Endodermal cell (in vitro differentiated cells): ENCODE measurements around the gene GCH1. TPM values are rescaled to one million over a fixed set of nuclear protein-coding genes. Genes with fewer than 3 reads are reported as not detected.

Experiments used
- DNase-seq: peaks from one replicate; pipeline ENCODE4 v3.0.0-alpha.2; 2017
- H3K27ac ChIP-seq: 2 replicates; pipeline ENCODE4 v1.5.1; 2013; ENCODE audit warnings: mild to moderate bottlenecking, low read depth, low read length, moderate library complexity
- H3K27me3 ChIP-seq: 2 replicates; pipeline ENCODE4 v1.6.1; 2013; ENCODE audit warnings: mild to moderate bottlenecking, low read length, moderate library complexity; ENCODE audit not compliant: insufficient read depth, control insufficient read depth, poor library complexity, severe bottlenecking
- H3K36me3 ChIP-seq: 2 replicates; pipeline ENCODE4 v1.7.0; 2013; ENCODE audit warnings: mild to moderate bottlenecking, low read length, moderate library complexity; ENCODE audit not compliant: control insufficient read depth, insufficient read depth
- H3K4me1 ChIP-seq: one replicate; pipeline ENCODE4 v1.7.0; 2013; ENCODE audit warnings: low read length; ENCODE audit not compliant: control insufficient read depth, insufficient read depth
- H3K4me3 ChIP-seq: 2 replicates; pipeline ENCODE4 v1.5.1; 2013; ENCODE audit warnings: mild to moderate bottlenecking, low read length, moderate library complexity
- H3K9ac ChIP-seq: 2 replicates; pipeline ENCODE4 v1.6.1; 2013; ENCODE audit warnings: mild to moderate bottlenecking, low read length, moderate library complexity; ENCODE audit not compliant: poor library complexity, severe bottlenecking; ENCODE audit errors: extremely low read depth
- H3K9me3 ChIP-seq: 2 replicates; pipeline ENCODE4 v1.6.1; 2013; ENCODE audit warnings: mild to moderate bottlenecking, low read length, moderate library complexity; ENCODE audit not compliant: control insufficient read depth
- H3K27ac Mint-ChIP-seq: 2 replicates; pipeline ENCODE4 v1.8.0; 2020; ENCODE audit warnings: mixed read lengths
- H3K27me3 Mint-ChIP-seq: 2 replicates; pipeline ENCODE4 v1.8.0; 2021; ENCODE audit warnings: mild to moderate bottlenecking, mixed read lengths; ENCODE audit not compliant: insufficient read depth
- H3K36me3 Mint-ChIP-seq: 2 replicates; pipeline ENCODE4 v1.8.0; 2020; ENCODE audit warnings: low read depth, mixed read lengths
- H3K4me1 Mint-ChIP-seq: 2 replicates; pipeline ENCODE4 v1.8.0; 2020; ENCODE audit warnings: mixed read lengths
- H3K4me3 Mint-ChIP-seq: 2 replicates; pipeline ENCODE4 v1.8.0; 2020; ENCODE audit warnings: mild to moderate bottlenecking, moderate library complexity, mixed read lengths
- H3K9me3 Mint-ChIP-seq: 2 replicates; pipeline ENCODE4 v1.8.0; 2020; ENCODE audit warnings: mild to moderate bottlenecking, mixed read lengths
- CTCF ChIP-seq: fragments of 200-600 bp; sonication (generic); conservative IDR thresholded peaks from 2 replicates; pipeline ENCODE4 v1.5.0; 2021; ENCODE audit warnings: antibody characterized with exemption, mild to moderate bottlenecking
- WGBS, 2 experiments: methylation state at CpG; one replicate each; pipeline versions ENCODE4 v1.1.5 to v1.1.7; 2013; ENCODE audit warnings: missing lambda C conversion rate in 2 of 2, mixed read lengths in 1 of 2; ENCODE audit not compliant: insufficient coverage in 1 of 2, insufficient read length in 1 of 2; 5-methylcytosine and 5-hydroxymethylcytosine counted together
- total RNA-seq, 2 donors: library from RNA; stranded (reverse); fragmentation: NEBNext Ultra II Directional in 1 of 2; extraction: Animal tissue kit (Norgen Biotek cat#: 25700) in 1 of 2; gene quantifications; 2 replicates in 1 of 2; 3 replicates in 1 of 2; pipeline ENCODE4 v1.2.1, GENCODE V29; 2021

The GCH1 gene
- total RNA-seq, 2 donors from 2014 or later, result 18.3 to 18.7 TPM

- DNase-seq, result no peak
- Histone ChIP-seq H3K27ac (no peak overlapping the region), H3K27me3 (no peaks in the 10 kb centered on the region), H3K9ac (no peak overlapping the region), H3K9me3 (peaks cover 21% of the 10 kb centered on the region), H3K4me1 (no peaks in the 10 kb centered on the region), H3K36me3 (peaks cover 61% of the 10 kb centered on the region), H3K4me3 (no peak overlapping the region)
- Mint-ChIP-seq H3K9me3 (peaks cover 27% of the 10 kb centered on the region), H3K4me3 (no peak overlapping the region), H3K27me3 (no peaks in the 10 kb centered on the region), H3K4me1 (no peaks in the 10 kb centered on the region), H3K27ac (no peak overlapping the region), H3K36me3 (peaks cover 71% of the 10 kb centered on the region)
- no peak for TF ChIP-seq CTCF
- 84 to 95% methylated on average over 9 of the region's 9 CpGs for WGBS, 2 experiments
These were observed 42.2 kb upstream of the GCH1 start for GRCh38 chr14:54944737-54945391.

DNA sequence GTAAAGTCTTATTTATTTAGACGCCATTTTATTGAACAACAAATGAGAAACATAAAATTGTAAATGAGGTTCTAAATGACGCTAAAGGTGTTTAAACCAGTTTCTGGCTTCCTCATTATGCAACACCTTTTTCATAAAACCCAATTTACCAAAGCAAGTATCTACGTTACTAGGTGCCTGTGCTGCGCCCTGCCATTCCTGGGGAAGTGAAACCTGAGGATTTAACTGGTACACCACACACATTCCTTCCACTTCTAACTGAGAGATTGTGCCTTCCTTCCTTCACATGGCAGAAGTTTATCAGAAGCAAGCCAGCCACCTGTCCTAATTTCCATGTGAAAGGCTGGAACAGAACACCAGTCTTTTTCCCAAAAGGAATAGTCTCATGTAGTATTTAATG lies 40.3 kb upstream of the GCH1 start:
- no peak overlapping the region for H3K27ac Mint-ChIP-seq
- no peak for DNase-seq

GRCh38 chr14:54936816-54937215 lies 34.2 kb upstream of the GCH1 start:
- H3K4me1 ChIP-seq, result no peaks in the 10 kb centered on the region
- H3K27me3 ChIP-seq, result no peaks in the 10 kb centered on the region
- H3K9ac ChIP-seq, result no peak overlapping the region
- no peak for DNase-seq
- H3K36me3 Mint-ChIP-seq, result peaks cover 18% of the 10 kb centered on the region
- H3K9me3 Mint-ChIP-seq, result no peaks in the 10 kb centered on the region
- H3K9me3 ChIP-seq, result no peaks in the 10 kb centered on the region
- H3K27me3 Mint-ChIP-seq, result no peaks in the 10 kb centered on the region
- H3K27ac ChIP-seq, result no peak overlapping the region
- no peak for TF ChIP-seq CTCF
- no CpG with 5 or more reads among the region's 1 CpG for WGBS, 2 experiments
- H3K4me1 Mint-ChIP-seq, result no peaks in the 10 kb centered on the region
- H3K4me3 ChIP-seq, result no peak overlapping the region
- H3K36me3 ChIP-seq, result peaks cover 25% of the 10 kb centered on the region
- no peak overlapping the region for H3K4me3 Mint-ChIP-seq
- H3K27ac Mint-ChIP-seq, result no peak overlapping the region

More for the DNA sequence above, 40.3 kb upstream of the GCH1 start:
- Mint-ChIP-seq H3K27me3 (no peaks in the 10 kb centered on the region), H3K4me3 (no peak overlapping the region), H3K9me3 (peaks cover 8% of the 10 kb centered on the region), H3K4me1 (no peaks in the 10 kb centered on the region), H3K36me3 (peaks cover 53% of the 10 kb centered on the region)
- Histone ChIP-seq H3K27me3 (no peaks in the 10 kb centered on the region), H3K9ac (no peak overlapping the region), H3K9me3 (peaks cover 8% of the 10 kb centered on the region), H3K4me1 (no peaks in the 10 kb centered on the region), H3K4me3 (no peak overlapping the region), H3K27ac (no peak overlapping the region), H3K36me3 (peaks cover 63% of the 10 kb centered on the region)
- WGBS, 2 experiments, result 94 to 100% methylated on average over 2 to 4 of the region's 4 CpGs
- no peak for TF ChIP-seq CTCF
